GM18505 (cell line): ENCODE data around the gene RET.

Experiments used
- ATAC-seq: cut with Tn5 transposase; IDR thresholded peaks from one replicate; pipeline ENCODE4 v1.9.1; 2021; ENCODE audit not compliant: unreplicated experiment
- POLR2A ChIP-seq: IDR thresholded peaks from 4 replicates; pipeline ENCODE4 v1.6.1; 2011; ENCODE audit warnings: borderline replicate concordance; ENCODE audit not compliant: insufficient read depth, insufficient read length; ENCODE audit errors: extremely low read depth

Gene RET

GRCh38 chr10:43115881-43116595 is 39.2 kb downstream of the RET start:
- no peak for ATAC-seq
- no peak for TF ChIP-seq POLR2A

- ATAC-seq, result no peak
- TF ChIP-seq POLR2A, result no peak
Measured at GRCh38 chr10:43116596-43116995, 39.7 kb downstream of the RET start.

GRCh38 chr10:43117031-43117776 is 40.3 kb downstream of the RET start:
- ATAC-seq, result no peak
- TF ChIP-seq POLR2A, result no peak

- no peak for ATAC-seq
- TF ChIP-seq POLR2A, result no peak
Measured at GRCh38 chr10:43117777-43118583, 41.1 kb downstream of the RET start.

- no peak for TF ChIP-seq POLR2A
- ATAC-seq, result no peak
Measured at GRCh38 chr10:43118631-43119415, 42.0 kb downstream of the RET start.

GRCh38 chr10:43119416-43120115 is 42.7 kb downstream of the RET start:
- ATAC-seq, result no peak
- TF ChIP-seq POLR2A, result no peak

- no peak for TF ChIP-seq POLR2A
- ATAC-seq, result peak; percentile 9
Measured at GRCh38 chr10:43120116-43120928, 43.5 kb downstream of the RET start.

- ATAC-seq, result peak; percentile 92
- no peak for TF ChIP-seq POLR2A
Measured at GRCh38 chr10:43120929-43121314, 44.1 kb downstream of the RET start.

GRCh38 chr10:43121444-43121843 is 44.6 kb downstream of the RET start:
- TF ChIP-seq POLR2A, result no peak
- peak; percentile 16 for ATAC-seq

- ATAC-seq, result no peak
- TF ChIP-seq POLR2A, result no peak
Measured at GRCh38 chr10:43122096-43122495, 45.2 kb downstream of the RET start.

- no peak for ATAC-seq
- TF ChIP-seq POLR2A, result no peak
Measured at GRCh38 chr10:43122826-43123225, 46.0 kb downstream of the RET start.
